ENCODE measurements around the gene TEX36.
"Not testable (repeated sequence)": the region's sequence is repeated elsewhere in the genome, so short reads cannot be mapped to it uniquely, and the experiment has no call there.

TEX36 gene

GRCh38 chr10:125692601-125693523, 9.9 kb upstream of the TEX36 start:
- DNase-seq (ENCODE audit: extremely low spot score, insufficient read length, low read depth) (no peak), FAIRE-seq (no peak)

DNA sequence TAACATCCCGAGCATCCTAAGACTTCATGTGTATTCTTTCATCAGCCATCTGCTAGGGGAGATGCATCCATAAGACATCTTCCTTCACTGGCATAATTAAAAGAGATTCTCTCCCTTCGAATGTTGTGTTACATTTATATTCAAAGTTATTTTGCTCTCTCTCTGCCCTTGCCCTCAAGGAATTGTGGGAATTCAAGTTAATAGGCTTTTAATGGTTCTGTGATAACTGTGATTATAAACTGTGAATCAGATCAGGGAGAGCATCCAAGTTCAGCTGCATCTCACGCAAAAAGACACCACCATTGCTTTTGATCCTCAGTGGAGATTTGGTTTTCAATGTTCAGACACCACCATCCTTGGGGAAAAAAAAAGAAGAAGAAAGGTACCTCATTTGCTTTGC, 9.2 kb upstream of the TEX36 start:
- no peak for FAIRE-seq
- no peak for DNase-seq (ENCODE audit: extremely low spot score, insufficient read length, low read depth)

GRCh38 chr10:125691160-125691981, 8.4 kb upstream of the TEX36 start:
- FAIRE-seq (no peak), DNase-seq (ENCODE audit: extremely low spot score, insufficient read length, low read depth) (no peak)

DNA sequence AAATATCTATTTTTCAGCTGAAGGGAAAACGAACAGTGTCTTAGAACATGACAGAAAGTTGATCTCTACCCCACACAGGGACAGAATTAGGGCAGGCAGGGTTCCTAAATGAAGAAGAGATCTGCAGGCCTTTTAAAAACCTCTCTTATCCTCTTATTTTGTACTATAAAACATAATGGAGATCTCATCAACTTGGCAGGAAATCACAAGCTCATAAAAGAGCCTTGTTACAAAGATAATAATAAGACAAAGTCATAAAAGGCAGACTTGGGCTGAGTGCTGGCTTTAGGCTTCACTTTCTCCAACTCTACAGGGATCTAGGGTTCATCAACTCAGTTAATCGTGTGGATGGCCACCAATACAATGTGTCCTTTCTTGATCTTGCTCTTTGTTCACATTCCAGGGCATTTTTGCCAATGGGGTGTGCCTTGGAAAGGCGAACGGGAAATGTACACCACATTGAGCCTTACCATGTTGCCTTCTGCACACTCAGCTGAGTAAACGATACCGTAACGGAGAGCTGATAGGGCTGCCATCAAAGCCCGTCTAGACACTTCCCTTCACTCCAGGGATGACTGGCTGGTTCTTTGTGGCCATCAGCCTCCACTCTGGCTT, 7.1 kb upstream of the TEX36 start:
- DNase-seq (ENCODE audit: extremely low spot score, insufficient read length, low read depth) = no peak
- FAIRE-seq = no peak

DNA sequence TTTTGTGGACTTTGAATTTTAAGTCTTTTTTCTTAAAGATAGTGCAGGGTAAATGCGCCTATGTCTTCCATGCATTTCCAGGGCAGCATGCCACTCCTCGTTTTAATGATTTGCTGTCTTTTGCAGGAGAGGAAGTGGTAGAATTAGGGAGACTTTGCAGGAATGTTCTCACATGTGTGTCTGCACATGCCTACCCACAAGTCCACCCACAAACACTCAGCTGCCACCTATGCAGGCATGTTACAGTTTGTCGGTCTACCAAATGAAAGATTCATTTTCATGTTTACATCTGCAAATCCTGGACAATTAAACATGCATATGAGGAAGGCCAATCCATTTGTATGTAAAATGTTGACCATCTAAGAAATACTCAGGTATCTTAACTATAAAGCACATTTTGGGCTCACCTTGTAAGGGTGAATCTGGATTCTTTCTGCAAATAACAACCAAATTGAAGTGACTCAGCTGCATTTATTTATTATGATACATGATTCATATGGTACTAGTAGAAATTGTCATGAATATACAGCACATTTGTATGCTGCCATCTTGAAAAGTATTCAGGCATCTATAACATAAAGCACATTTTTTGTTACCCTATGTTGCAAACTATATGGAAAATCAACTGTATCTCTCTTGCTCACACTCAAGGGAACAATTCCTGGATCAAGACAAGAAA, 4.7 kb upstream of the TEX36 start:
- DNase-seq (ENCODE audit: extremely low spot score, insufficient read length, low read depth) (no peak), FAIRE-seq (no peak)

DNA sequence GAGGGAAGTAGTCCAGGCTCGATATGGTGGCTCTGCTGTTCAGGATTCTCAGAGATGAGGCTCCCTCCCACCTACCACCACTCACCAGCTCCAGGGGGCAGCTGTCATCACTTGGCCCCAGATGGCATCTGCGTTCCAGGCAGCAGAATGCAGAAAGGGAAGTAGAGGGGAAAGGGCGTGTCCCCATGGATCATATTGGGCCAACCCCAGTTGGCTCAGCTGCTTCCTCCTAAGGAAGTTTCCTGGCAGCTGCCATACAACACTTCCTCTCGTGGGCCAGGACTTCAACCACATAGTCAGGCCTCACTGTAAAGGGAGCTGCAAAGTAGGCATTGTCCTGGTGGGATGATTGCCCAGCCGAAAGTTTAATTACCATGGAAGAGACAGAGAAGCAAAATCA, 1.6 kb upstream of the TEX36 start:
- DNase-seq (ENCODE audit: extremely low spot score, insufficient read length, low read depth) (no peak), FAIRE-seq (no peak)

DNA sequence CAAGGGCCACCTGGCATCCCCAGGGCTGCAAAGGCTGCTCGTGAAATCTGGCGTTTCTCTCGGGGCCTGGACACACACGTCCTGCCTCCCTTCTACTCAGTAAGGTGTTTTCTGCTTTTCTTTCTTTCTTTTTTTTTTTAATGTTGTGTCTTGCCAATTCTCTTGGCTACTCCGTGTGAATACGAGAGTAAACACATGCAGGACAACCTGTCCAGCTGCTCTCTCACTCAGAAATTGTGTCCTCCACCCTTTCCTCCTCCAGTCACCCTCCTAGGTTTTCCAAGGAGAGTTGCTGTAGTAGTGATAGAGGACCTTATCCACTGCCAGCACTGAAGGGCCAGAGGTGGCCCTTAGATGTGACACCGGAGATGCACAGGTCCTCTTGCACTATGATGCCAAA, 858 bp upstream of the TEX36 start:
- no peak for DNase-seq (ENCODE audit: extremely low spot score, insufficient read length, low read depth)
- no peak for FAIRE-seq

GRCh38 chr10:125679436-125679835, 3.5 kb downstream of the TEX36 start:
- FAIRE-seq (no peak), DNase-seq (ENCODE audit: extremely low spot score, insufficient read length, low read depth) (no peak)

- FAIRE-seq (no peak), DNase-seq (ENCODE audit: extremely low spot score, insufficient read length, low read depth) (no peak)
These were observed 10.1 kb downstream of the TEX36 start for GRCh38 chr10:125672884-125673283.

GRCh38 chr10:125662584-125662983, 20.4 kb downstream of the TEX36 start:
- no peak for FAIRE-seq
- no peak for DNase-seq (ENCODE audit: extremely low spot score, insufficient read length, low read depth)

- DNase-seq (ENCODE audit: extremely low spot score, insufficient read length, low read depth) = no peak
- no peak for FAIRE-seq
These were observed 20.9 kb downstream of the TEX36 start for GRCh38 chr10:125661941-125662515.

DNA sequence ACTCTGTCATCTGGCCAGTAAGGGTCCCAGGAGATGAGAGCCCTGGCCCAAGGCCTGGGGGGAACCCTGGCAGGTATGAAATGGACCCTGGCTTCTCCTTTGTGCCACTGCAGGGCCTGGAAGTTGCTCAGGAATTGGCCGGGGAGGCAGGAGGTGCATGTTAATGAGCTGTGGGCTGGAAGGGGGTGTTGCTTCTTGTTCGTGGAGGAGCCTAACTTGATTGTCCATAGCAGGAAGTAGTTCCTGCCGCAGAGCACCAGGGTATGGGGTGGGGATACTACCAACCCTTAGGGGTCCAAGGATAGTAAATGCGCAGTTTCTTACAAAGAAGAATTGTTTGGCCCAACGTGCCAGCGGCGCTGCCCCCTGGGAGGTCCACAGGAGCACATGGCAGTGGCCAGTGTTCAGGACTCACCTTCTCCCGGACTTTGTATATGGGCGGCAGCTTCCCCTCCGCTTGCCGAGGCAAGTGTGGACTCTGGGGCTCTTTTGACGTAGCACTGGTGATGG, 21.5 kb downstream of the TEX36 start:
- DNase-seq (ENCODE audit: extremely low spot score, insufficient read length, low read depth) (no peak), FAIRE-seq (no peak)

- no peak for FAIRE-seq
These were observed 23.9 kb downstream of the TEX36 start for GRCh38 chr10:125659071-125659470.

GRCh38 chr10:125656523-125656922, 26.4 kb downstream of the TEX36 start:
- DNase-seq (ENCODE audit: extremely low spot score, insufficient read length, low read depth) (no peak), FAIRE-seq (no peak)

More at GRCh38 chr10:125659071-125659470, 23.9 kb downstream of the TEX36 start:
- no peak for DNase-seq (ENCODE audit: extremely low spot score, insufficient read length, low read depth)

- DNase-seq (ENCODE audit: extremely low spot score, insufficient read length, low read depth); FAIRE-seq: not testable (repeated sequence)
These were observed 29.9 kb downstream of the TEX36 start for GRCh38 chr10:125653113-125653512.

- DNase-seq (ENCODE audit: extremely low spot score, insufficient read length, low read depth) = no peak
These were observed 36.7 kb downstream of the TEX36 start for GRCh38 chr10:125646311-125646710.

DNA sequence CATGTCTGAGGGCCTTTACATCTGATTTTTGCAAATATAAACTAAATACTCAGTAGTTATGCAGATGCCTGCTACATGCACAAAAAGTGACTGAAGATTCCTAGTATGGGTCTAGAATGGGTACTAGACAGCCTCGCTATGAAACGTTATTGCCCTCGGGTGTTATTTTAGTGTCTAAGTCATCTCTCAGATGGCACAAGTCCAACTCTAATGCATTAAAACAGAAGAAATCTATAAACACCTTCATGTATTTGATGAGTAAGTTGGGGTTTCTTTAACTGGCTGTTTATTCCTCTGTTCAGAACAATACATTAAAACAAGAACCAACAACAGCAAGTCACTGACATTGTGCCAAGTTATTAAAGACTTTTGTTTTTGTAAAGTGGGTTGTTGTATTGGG, 41.6 kb downstream of the TEX36 start:
- FAIRE-seq (no peak), DNase-seq (ENCODE audit: extremely low spot score, insufficient read length, low read depth) (no peak)

More at GRCh38 chr10:125646311-125646710, 36.7 kb downstream of the TEX36 start:
- no peak for FAIRE-seq

DNA sequence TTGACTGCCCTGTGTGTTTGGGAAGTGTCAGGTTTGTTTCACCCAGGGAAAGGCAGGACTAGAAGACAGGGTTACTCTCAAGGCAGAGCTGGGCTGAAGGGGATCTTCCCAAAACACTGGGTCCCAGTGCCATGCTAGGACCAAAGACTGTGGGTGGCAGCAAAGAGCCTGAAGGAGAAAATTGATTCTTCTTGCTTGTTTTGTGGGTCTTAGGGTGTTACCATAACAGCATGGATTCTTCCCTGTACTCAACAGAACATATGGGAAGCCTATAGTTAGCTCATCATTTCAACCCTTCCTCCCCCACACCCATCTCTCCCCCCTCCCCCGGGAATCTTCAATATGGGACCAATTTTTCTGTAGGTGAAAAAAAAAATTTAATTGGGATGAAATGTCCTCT, 42.3 kb downstream of the TEX36 start:
- DNase-seq (ENCODE audit: extremely low spot score, insufficient read length, low read depth) (no peak), FAIRE-seq (no peak)

- DNase-seq (ENCODE audit: extremely low spot score, insufficient read length, low read depth) = no peak
- FAIRE-seq = no peak
These were observed 43.1 kb downstream of the TEX36 start for GRCh38 chr10:125639846-125640245.
